Measurements from ENCODE around the gene ERLEC1.
"Not testable (repeated sequence)": the region's sequence is repeated elsewhere in the genome, so short reads cannot be mapped to it uniquely, and the experiment has no call there.

Gene ERLEC1

DNA sequence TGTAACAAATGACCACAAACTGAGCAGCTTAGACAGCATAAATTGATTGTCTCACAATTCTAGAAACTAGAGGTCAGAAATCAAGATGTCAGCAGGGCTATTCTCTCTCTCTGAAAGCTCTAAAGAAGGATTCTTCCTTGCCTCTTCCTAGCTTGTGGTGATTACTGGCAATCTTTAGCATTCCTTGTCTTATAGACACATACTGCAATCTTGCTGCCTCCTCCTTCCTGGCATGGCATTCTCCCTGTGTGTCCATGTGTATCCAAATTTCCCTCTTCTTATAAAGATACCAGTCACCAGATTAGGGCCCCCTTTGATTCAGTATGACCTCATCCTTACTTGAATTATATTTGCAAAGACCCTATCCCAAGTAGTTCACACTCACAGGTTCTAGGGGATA is 2.4 kb upstream of the ERLEC1 start:
- DNase-seq: no peak

DNA sequence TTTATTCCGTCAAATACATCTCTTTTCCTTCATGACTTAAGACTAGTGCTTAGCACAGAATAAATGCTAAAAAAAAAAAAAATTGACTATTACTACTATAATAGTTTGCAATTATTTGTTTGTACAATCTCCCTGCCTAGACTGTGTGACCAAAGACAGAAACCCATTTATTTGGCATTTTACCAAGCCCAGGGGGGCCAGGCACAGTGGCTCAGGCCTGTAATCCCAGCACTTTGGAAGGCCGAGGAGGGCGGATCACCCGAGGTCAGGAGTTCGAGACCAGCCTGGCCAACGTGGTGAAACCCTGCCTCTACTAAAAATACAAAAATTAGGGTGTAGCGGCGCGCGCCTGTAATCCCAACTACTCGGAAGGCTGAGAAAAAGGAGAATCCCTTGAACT is 1.5 kb upstream of the ERLEC1 start:
- no peak for DNase-seq

DNA sequence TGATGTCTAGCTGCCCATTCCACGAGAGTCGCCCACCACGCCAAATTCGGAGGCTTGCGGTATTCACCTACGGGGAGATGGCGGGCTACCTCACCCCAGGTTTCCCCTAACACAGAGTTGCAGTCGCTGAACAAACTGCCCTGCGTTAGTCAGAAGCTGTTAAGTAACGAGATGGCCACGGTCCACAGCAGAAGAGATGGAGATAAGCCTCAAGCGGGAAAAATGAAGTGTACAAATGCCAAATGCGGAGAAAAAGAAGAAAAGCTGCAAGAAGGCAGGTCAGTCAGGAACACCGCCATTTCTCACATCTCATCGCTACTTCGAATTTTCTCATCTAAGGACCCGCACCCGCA is 516 bp upstream of the ERLEC1 start:
- peak; percentile 39 for DNase-seq

DNA sequence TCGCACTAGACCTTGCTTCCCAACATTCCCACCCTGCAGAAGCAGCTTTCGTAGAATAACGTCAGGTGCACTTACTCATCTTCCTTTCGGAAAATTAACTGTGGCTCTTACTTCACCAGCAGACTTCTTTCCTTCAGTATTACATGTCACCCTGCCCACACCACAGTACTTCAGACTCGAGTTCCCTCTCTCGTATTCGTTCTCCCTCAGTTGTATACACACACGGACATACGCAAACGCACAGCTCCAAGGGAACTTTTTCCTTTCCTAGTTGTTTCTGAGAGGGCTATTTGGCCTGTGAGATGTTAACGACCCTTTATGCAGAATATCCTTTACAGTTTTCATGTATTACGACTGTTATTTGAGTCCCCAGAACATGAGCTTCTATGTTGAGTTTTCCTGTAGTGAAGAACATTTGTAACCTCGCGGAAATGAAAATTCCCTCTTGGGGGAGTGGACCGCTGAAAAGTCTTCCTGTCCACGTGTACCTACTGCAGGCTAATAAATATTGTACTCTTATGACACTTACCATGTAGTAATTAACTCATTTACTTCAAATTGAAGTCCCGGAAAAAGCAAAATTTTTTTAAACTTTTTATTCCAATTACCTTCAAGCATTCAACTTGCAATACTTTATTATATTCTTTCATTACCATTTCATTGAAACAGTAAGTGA is 908 bp downstream of the ERLEC1 start:
- peak; percentile 14 for DNase-seq

DNA sequence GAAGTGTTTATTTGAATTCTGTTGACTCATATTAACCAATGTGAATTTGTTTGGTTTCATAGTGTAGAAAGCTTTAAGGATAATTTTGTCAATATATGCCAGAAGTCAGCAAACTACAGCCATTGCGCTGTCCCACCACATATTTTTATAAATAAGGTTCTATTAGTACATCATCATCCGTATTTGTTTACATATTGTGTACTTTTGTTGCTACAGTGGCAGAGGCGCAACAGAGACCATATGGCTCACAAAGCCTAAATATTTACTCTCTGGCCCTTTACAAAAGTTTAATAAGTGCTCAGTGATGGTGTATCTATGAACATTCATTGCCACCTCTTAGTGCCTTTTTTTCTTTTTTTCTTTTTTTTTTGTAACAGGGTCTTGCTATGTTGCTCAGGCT is 6.4 kb downstream of the ERLEC1 start:
- no peak for DNase-seq

DNA sequence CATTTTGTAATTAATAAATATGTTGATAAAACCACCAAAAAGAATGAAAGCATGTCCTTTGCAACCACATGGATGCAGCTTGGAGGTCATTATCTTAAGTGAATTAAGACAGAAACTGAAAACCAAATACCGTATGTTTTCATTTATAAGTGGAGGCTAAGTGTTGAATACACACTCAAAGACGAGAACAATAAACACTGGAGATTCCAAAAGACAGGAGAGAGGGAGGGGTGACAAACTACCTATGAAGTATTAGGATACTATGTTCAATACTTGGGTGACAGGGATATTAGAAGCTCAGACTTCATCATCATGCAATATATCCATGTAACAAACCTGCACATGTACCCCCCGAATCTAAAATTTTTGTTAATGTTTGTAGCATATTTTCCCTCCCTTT is 7.0 kb downstream of the ERLEC1 start:
- DNase-seq: no peak

DNA sequence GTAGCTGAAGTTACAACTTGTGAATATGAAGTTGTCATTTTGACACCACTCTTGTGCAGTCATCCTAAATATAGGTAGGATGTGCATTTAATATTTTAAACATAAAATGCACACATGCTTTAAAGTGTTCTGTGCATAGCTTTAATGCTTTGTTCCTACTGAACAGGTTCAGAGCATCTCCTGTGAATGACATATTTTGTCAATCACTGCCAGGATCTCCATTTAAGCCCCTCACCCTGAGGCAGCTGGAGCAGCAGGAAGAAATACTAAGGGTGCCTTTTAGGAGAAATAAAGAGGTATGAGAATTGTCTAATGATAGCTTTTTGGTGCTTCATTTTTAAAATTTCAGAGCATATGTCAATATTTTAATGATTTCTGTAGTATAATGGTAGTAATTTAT is 14.7 kb downstream of the ERLEC1 start:
- DNase-seq: no peak

DNA sequence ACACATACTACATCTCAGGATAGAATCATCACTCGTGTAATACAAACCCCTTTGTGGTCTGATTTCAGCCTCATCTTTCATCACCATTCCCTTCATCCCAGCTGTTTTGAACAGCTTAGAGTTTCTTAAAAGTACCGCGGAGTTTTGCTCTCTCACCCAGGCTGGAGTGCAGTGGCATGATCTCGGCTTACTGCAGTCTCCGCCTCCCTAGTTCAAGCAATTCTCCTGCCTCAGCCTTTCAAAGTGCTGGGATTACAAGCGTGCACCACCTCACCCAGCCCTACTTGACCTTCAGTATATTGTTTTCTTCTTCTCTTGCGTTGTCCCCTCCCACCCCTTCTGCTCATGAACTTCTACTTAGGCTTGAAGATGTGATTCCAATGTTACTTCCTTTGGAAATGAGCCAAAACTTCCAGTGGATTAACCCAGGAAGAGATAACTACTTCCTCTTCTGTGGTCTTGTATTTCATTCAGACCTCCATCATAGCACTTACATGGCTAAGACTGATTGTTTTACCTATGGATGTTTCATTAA is 15.8 kb downstream of the ERLEC1 start:
- no peak for DNase-seq

DNA sequence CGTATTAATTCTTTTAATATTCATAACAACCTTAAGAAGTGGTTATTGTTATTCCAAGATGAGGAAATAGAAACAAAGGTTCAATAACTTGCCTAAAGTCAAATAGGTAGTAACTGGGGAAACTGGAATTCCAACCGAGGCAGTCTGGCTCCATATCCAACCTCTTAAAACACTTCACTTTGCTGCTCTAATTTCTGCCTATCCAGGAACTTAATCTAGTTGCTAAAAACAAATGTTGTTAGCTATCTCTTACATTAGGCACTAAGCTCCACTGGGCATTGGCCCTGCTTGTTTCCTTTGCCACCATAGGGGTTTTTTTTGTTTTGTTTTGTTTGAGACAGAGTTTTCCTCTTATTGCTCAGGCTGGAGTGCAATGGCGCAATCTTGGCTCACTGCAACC is 24.8 kb downstream of the ERLEC1 start:
- no peak for DNase-seq

DNA sequence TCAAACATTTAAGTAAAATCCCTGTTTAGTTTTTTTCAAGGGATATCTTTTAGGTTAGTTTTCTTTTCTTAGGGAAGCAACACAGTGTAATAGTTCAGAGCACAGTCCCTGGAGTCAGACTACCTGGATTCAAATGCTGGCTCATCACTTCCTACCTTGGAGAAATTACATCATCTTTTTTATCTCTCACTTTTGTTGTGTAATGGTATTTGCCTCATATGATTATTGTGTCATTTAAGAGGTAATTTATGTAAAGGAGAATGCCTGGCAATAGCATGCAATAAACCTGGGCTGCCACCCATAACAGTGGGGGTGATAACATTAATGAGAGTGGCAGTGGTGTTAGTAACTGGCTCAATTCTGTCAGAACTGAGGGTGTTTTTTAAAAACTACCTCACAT is 26.3 kb downstream of the ERLEC1 start:
- no peak for DNase-seq

DNA sequence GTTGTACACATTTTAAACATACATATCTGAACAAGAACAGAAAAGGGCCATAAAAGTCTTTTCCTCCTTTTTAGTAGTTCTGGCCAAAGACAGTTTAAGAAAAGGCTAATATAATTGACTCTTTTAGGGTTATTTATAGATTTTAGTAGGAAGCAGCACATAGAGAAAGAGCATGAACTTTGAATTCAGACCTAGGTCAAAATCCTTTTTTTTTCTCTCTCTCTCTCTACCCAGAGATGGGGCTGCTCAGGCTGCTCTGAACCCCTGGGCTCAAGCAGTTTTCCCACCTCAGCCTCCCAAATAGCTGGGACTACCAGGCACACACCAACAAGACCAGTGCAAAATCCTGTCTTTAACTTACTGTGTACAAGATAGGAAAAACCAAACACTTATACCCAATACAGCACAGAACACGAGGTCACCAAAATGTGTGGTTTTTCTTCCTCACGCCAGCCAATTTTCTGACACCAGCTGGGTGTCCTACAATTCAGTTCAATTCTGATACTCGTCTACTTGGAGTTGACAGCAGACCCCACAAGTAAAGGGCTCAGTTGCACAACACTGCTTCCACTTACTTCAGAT is 32.1 kb downstream of the ERLEC1 start:
- DNase-seq: no peak

DNA sequence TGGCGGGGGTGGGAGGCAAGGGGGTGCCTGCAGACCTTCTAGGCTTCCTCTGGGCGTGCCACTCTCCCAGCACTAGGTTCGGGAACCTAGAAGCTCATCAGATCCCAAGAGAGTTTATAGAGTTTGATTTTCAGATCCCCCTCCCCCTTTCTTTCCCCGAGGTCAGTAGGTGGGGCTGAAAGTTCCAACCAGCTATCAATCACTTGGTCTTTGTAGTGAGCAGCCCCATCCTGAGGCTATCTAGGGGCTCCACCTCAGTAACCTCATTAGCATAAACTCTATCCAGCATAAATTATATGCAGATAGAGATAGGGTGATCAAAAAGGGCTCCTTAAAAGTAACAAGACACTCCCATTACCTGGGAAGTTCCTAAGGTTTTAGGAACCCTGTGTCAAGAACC is 32.8 kb downstream of the ERLEC1 start:
- DNase-seq: no peak

DNA sequence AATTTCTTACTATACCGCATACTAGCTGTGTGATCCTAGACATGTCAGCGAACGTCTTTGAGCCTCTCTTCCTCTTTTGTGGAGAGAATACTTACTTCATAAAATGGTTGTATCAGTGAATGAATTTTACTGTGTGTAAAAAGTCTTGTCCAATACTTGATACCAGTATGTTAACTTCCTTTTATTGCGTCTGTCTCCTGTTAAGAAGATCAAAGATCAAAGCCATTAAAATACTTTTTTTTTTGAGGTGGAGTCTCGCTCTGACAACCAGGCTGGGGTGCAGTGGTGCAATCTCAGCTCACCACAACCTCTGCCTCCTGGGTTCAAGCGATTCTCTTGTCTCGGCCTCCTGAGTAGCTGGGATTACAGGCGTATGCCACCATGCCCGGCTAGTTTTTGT is 33.2 kb downstream of the ERLEC1 start:
- no peak for DNase-seq

DNA sequence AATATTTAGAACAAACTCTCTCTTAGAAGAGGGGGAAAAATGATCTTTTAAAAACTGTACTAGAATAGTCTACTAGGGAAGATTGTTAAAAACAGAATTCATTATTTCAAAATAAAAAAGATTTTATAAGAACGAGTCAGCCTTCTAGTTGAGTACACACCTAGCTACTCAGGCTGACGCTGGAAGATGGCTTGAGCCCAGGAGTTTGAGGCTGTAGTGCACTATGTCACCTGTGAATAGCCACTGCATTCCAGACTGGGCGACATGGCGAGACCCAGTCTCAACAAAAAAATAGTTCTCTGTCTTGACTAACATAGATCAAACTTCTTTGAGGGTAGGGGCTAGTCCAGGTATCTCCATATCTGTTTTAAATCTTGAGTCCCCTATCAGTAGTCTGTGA is 33.9 kb downstream of the ERLEC1 start:
- DNase-seq: no peak

DNA sequence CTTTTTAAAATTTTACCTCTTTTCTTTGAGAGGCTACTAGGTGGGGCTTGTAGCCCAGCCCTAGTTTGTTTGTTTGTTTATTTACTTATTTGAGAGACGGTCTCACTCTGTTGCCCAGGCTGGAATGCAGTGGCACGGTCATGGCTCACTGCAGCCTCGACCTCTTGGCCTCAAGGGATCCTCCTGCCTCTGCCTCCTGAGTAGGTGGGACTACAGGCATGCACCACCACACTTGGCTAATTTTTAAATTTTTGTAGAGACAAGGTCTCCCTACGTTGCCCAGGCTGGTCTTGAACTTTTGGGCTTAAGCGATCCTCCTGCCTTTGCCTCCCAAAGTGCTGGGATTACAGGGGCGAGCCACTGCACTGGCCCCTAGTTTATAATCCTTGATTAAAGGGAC is 35.0 kb downstream of the ERLEC1 start:
- DNase-seq: no peak

DNA sequence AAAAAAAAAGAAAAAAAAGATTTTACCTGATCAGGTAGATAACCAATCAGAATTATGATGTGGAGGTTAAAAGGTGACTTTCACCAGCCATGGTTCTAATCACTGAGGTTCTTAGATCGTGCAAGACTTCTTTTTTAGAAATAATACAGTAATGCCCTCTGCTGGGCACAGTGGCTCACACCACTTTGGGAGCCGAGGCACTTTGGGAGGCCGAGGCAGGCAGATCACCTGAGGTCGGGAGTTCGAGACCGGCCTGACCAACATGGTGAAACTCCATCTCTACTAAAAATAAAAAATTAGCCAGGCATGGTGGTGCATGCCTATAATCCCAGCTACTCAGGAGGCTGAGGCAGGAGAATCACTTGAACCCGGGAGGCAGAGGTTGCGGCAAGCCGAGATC is 36.8 kb downstream of the ERLEC1 start:
- DNase-seq: peak; percentile 7

DNA sequence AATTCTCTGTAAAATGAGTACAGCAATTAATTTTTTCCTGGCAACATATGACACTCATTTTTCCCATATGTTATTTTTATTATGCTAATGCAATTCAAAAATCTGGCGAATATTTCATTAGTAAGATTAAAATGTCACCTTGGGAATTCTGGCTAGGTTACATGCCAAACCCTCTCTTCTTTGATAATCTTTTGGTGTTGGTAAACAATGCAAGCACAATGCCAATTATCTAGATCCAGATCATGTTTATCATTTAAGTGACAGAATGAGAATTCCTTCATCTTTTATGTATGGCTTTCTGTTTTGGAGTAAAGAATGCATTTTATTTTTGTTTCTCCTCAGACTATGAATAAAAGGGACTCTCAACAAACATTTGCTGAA is 39.2 kb downstream of the ERLEC1 start:
- DNase-seq: no peak

DNA sequence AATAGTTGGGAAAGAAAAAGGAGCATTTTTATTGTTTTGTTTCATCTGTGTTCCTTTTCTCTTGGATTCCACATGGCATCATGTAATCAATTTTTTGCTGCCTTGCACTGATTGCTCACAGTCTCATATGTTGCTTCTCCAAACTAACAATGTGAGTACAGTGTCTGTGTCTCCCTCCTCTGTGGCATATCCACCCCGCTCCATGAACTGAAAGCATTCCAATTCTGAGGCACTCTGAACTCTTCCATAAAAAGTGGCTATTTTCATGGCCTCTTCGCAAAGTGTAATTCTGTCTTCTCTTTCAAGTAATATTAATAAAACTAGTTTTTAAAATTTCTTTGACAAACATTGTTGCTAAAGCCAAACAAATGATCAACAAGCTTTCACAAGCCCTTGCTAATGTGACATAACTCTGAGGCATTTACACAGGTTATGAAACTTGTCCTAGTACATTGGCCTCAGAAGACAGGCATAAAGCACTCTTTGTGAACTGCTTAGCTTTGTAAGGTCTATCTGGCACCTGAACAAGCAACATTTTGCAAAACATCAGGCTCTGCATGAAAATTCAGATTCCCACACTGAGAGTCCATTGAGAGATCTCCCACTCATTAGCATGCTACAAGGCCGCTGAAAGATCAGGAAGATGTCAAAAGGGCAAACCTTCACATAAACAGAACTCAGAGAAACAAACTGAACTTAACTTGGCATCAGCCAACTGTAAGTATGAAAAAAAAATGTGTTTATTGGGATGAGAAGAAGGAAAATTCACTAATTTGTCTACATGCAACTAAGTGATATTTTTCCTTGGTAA is 39.9 kb downstream of the ERLEC1 start:
- no peak for DNase-seq

DNA sequence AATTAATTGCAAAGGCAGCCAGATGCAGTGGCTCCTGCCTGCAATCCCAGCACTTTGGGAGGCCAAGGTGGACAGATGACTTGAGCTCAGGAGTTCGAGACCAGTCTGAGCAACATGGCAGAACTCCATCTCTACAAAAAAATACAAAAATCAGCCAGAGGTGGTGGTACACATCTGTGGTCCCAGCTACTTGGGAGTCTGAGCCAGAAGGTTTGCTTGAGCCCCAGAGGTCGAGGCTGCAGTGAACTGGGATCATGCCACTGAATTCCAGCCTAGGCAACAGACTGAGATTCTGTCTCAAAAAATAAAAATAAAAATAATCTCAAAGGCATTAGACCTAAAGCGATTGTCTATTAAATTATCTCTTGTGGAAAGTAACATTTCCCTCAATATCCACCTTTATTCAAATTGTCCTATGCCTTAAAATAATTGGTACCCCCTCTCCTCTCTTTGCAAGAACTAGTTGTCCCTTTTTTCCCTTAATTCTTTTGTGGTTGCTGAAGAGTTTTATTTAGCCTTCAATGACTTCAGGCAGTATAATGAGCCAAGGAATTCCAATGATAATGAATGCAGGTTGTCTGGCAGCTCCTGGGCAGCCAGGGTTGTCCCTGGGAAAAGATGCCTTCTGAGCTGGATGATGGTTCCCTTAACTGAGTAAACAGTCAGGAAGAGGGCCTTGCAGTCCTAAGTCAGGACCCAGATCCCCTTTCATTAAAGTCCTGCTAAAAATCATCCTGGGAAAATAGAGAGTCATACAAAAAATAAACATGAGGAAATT is 40.7 kb downstream of the ERLEC1 start:
- DNase-seq: no peak

DNA sequence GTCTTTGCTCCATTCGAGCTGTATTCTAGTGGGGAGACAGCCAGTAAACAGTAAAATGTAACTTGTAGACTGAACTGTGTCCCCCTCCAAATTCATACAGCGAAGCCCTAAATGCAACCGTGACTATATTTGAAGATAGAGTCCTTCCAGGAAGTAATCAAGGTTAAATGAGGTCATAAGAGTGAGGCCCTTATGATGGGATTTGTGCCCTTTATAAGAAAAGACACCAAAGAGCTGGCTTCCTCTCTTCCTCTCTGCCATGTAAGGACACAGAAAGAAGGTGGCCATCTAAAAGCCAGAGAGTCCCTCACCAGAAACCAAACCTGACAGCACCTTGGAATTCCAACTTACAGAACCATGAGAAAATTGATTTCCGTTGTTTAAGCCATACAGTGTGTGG is 41.5 kb downstream of the ERLEC1 start:
- DNase-seq: no peak

DNA sequence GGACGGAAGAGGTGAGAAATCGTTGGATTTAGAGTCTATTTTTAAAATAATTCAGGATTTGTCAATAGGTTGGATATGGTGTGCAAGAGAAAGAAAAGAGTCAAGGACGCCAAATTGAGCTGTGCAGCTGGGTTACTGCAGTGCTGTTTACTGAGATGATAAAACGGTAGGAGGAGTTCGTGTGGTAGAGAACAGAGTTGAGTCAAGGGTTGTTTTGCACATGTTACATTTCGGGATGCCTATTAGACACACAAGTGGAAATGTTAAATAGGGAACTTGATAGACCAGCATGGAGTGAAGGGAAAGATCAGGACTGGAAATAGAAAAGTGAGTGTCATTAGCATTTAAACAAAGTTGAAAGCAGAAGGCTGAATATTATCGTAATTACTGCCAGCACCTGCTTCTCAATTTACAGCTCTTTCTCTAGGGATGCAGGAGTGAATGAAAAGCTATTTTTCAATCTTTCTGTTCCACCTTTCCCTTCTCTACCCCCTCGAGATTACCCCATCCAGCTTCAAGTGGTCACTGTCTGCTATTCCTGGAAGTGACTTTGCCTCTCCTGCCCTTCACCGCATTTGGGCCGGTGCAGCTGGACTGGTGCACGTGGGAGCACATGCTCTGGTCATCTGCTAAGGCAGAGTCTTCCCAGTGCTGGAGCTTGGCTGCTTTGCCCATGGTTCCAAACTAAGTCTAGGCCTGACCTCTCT is 42.6 kb downstream of the ERLEC1 start:
- DNase-seq: no peak

DNA sequence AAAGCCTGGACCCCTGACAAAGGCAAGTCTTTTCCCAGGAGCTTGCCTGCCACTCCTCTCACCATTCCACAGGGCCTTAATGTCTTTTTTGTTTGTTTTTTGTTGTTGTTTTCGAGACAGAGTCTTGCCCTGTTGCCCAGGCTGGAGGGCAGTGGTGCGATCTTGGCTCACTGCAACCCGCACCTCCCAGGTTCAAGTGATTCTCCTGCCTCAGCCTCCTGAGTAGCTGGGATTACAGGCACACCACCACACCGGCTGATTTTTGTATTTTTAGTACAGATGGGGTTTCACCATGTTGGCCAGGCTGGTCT is 43.1 kb downstream of the ERLEC1 start:
- DNase-seq: not testable (repeated sequence)

DNA sequence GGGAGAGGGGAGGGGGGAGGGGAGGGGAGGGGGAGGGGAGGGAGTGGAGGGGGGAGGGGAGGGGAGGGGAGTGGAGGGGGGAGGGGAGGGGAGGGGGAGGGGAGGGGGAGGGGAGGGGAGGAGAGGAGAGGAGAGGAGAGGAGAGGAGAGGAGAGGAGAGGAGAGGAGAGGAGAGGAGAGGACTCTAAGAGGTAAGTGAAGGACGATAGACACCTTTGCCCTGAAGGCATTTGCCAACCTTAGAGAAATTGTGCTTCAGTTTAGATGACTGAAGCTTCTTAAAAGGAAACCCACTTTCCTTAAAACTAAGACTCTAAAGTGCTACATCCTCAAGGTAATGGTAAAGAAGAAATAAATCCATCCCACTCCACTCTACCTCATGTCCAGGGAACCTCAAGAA is 53.7 kb downstream of the ERLEC1 start:
- DNase-seq: no peak
